Rectal smooth muscle tissue (tissue), 1 donor: ENCODE data around the gene LRRC49.
"Not testable (repeated sequence)": the region's sequence is repeated elsewhere in the genome, so short reads cannot be mapped to it uniquely, and the experiment has no call there.

Source experiments
- H3K27ac ChIP-seq: one replicate; pipeline ENCODE4 v1.7.0; 2013; ENCODE audit warnings: low read depth, low read length, inconsistent platforms
- H3K27me3 ChIP-seq: one replicate; pipeline ENCODE4 v1.7.0; 2013; ENCODE audit warnings: low read length; ENCODE audit not compliant: control insufficient read depth, insufficient read depth
- H3K36me3 ChIP-seq: one replicate; pipeline ENCODE4 v1.7.0; 2013; ENCODE audit warnings: low read length; ENCODE audit not compliant: control insufficient read depth, insufficient read depth
- H3K4me1 ChIP-seq: one replicate; pipeline ENCODE4 v1.7.0; 2013; ENCODE audit warnings: low read length; ENCODE audit not compliant: control insufficient read depth, insufficient read depth
- H3K4me3 ChIP-seq: one replicate; pipeline ENCODE4 v1.7.0; 2013; ENCODE audit warnings: low read length
- H3K9ac ChIP-seq: one replicate; pipeline ENCODE4 v1.7.0; 2013; ENCODE audit warnings: low read length

Gene LRRC49

DNA sequence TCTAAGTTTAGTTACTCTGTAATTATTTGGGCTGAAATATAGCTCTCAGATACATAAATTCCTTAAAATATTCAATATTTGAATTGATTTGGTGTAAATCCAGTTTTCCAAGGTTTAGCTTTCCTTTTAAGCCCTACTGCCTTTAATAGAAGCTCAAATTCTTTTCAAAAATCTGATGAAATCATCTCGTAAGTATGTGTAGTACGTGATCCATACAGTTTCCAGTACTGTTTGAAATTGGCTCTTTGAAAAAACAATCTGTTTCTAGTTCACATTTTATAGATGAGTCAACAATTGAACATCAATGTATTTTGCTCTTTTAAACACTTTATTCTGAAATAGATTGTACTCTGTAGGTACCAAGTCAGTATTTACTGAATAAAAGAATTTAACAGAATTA, 84.2 kb downstream of the LRRC49 start:
- Histone ChIP-seq H3K9ac (no peak overlapping the region), H3K27ac (no peak overlapping the region), H3K27me3 (no peaks in the 10 kb centered on the region), H3K4me3 (no peak overlapping the region), H3K36me3 (no peaks in the 10 kb centered on the region), H3K4me1 (no peaks in the 10 kb centered on the region)

GRCh38 chr15:70995383-70995970, 102.9 kb downstream of the LRRC49 start:
- H3K36me3 ChIP-seq: no peaks in the 10 kb centered on the region
- no peak overlapping the region for H3K27ac ChIP-seq
- H3K4me1 ChIP-seq: no peaks in the 10 kb centered on the region
- no peaks in the 10 kb centered on the region for H3K27me3 ChIP-seq
- no peak overlapping the region for H3K9ac ChIP-seq
- H3K4me3 ChIP-seq: no peak overlapping the region

GRCh38 chr15:70998319-70998718, 105.7 kb downstream of the LRRC49 start:
- H3K9ac ChIP-seq: no peak overlapping the region
- no peaks in the 10 kb centered on the region for H3K27me3 ChIP-seq
- H3K4me3 ChIP-seq: no peak overlapping the region
- no peak overlapping the region for H3K27ac ChIP-seq
- no peaks in the 10 kb centered on the region for H3K36me3 ChIP-seq
- H3K4me1 ChIP-seq: no peaks in the 10 kb centered on the region

- H3K9ac ChIP-seq: no peak overlapping the region
- no peaks in the 10 kb centered on the region for H3K4me1 ChIP-seq
- no peak overlapping the region for H3K27ac ChIP-seq
- no peak overlapping the region for H3K4me3 ChIP-seq
- H3K36me3 ChIP-seq: no peaks in the 10 kb centered on the region
- H3K27me3 ChIP-seq: no peaks in the 10 kb centered on the region
Measured at GRCh38 chr15:71002316-71002715, 109.7 kb downstream of the LRRC49 start.

DNA sequence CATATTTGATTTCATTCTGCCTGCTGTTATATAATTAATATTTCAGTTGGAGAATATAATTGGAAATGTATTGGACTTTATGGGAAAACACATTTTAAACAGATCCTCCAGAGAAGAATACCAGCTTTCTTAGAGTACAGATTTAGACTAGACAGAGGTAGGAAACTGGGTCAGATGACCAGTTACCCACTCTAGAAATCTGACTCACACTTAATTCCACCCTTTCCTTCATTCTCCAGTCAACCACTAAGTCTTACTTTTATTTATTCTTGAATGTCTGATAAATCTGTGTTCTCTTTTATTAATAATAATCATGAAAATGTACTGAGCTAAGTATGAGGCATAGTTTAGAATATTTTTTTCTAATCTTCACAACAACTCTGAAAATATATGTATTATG, 110.7 kb downstream of the LRRC49 start:
- no peak overlapping the region for H3K4me3 ChIP-seq
- no peak overlapping the region for H3K9ac ChIP-seq
- H3K27me3 ChIP-seq: no peaks in the 10 kb centered on the region
- no peaks in the 10 kb centered on the region for H3K36me3 ChIP-seq
- H3K27ac ChIP-seq: no peak overlapping the region
- no peaks in the 10 kb centered on the region for H3K4me1 ChIP-seq

DNA sequence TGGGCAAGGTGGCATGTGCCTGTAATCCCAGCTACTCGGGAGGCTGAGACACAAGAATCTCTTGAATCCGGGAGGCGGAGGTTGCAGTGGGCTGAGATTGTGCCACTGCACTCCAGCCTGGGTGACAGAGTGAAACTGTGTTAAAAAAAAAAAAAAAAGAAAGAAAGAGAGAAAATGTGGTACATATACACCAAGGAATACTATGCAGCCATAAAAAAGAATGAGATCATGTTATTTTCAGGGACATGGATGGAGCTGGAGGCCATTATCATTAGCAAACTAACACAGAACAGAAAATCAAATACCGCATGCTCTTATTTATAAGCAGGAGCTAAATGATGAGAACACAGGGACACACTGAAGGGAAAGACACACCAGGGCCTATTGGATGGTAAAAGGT, 111.9 kb downstream of the LRRC49 start:
- H3K27ac ChIP-seq, H3K4me1 ChIP-seq: not testable (repeated sequence)

GRCh38 chr15:71005895-71006294, 113.3 kb downstream of the LRRC49 start:
- Histone ChIP-seq H3K27ac (no peak overlapping the region), H3K4me1 (no peaks in the 10 kb centered on the region), H3K4me3 (no peak overlapping the region)

More for the DNA sequence above, 111.9 kb downstream of the LRRC49 start:
- not testable (repeated sequence) for H3K9ac ChIP-seq, H3K27me3 ChIP-seq, H3K36me3 ChIP-seq, H3K4me3 ChIP-seq

GRCh38 chr15:71008250-71008870, 115.7 kb downstream of the LRRC49 start:
- Histone ChIP-seq H3K4me3 (no peak overlapping the region), H3K27me3 (no peaks in the 10 kb centered on the region), H3K27ac (no peak overlapping the region), H3K4me1 (no peaks in the 10 kb centered on the region), H3K36me3 (no peaks in the 10 kb centered on the region), H3K9ac (no peak overlapping the region)

More at GRCh38 chr15:71005895-71006294, 113.3 kb downstream of the LRRC49 start:
- H3K27me3 ChIP-seq: no peaks in the 10 kb centered on the region
- H3K36me3 ChIP-seq: no peaks in the 10 kb centered on the region
- no peak overlapping the region for H3K9ac ChIP-seq

GRCh38 chr15:71010472-71010871, 117.8 kb downstream of the LRRC49 start:
- no peak overlapping the region for H3K9ac ChIP-seq
- no peaks in the 10 kb centered on the region for H3K4me1 ChIP-seq
- H3K27me3 ChIP-seq: no peaks in the 10 kb centered on the region
- no peak overlapping the region for H3K4me3 ChIP-seq
- no peak overlapping the region for H3K27ac ChIP-seq
- no peaks in the 10 kb centered on the region for H3K36me3 ChIP-seq

GRCh38 chr15:71010997-71011396, 118.4 kb downstream of the LRRC49 start:
- H3K9ac ChIP-seq: no peak overlapping the region
- H3K27me3 ChIP-seq: no peaks in the 10 kb centered on the region
- no peaks in the 10 kb centered on the region for H3K4me1 ChIP-seq
- no peaks in the 10 kb centered on the region for H3K36me3 ChIP-seq
- H3K27ac ChIP-seq: no peak overlapping the region
- no peak overlapping the region for H3K4me3 ChIP-seq

DNA sequence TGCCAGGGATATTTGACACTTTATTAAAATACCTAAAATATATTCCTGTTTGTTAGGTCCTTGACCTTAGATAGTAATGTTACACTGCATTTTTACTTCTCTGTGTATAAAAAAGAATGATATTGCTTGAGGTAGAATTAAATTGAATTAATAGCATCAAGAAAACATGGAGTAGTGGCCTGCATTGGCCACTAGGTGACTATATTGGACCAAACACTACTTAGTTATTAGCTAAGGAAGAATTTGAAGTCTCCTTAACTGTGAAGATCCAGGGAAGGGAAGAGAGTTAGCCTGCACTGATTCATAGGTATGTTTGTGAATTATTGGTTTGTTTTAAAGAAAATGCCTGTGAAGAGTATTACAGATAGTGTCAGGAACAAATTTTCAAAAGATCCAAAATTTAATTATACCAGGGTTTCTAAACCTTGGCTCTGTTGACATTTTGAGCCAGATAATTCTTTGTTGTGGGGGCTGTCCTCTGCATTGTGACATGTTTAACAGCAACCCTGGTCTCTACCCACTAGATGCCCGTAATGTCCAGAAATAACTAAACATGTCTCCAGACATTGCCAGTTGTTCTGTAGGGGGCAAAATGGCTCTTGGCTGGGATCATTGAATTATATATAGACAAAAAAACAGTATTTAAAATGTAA, 119.0 kb downstream of the LRRC49 start:
- no peaks in the 10 kb centered on the region for H3K36me3 ChIP-seq
- no peaks in the 10 kb centered on the region for H3K4me1 ChIP-seq
- no peak overlapping the region for H3K4me3 ChIP-seq
- no peaks in the 10 kb centered on the region for H3K27me3 ChIP-seq
- H3K27ac ChIP-seq: no peak overlapping the region
- no peak overlapping the region for H3K9ac ChIP-seq

DNA sequence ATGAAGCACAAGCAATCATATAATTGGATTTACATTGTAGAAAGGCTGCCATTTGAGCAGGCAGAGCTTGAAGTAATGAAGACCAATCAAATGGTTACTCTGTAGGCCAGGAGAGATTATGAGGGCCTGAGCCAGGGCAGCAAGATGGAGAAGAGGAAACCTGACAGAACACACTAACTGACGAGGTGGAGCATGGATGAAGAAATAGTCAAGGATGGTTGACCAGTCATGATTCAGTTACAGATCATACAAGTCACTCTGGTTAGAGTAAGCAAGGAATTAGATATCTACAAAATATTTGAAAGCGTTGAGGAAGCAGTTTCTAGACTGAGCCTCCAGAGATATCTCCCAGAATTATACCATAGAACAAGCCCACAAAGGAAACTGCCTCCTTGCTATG, 120.8 kb downstream of the LRRC49 start:
- Histone ChIP-seq H3K4me1 (no peaks in the 10 kb centered on the region), H3K4me3 (no peak overlapping the region), H3K36me3 (no peaks in the 10 kb centered on the region), H3K27me3 (no peaks in the 10 kb centered on the region), H3K27ac (no peak overlapping the region), H3K9ac (no peak overlapping the region)

DNA sequence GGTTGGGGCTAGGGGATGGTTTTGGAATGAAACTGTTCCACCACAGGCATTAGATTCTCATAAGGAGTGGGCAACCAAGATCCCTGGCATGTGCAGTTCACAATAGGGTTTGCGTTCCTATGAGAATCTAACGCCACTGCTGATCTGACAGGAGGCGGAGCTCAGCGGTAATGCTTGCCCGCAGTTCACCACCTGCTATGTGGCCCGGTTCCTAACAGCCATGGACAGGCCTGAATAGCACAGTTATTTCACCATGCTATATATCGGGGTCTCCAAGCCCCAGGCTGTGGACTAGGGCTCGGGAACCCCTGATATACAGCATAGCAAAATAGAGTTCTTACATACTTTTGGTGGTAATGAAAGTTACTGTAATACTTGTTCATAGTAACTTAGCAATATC, 122.7 kb downstream of the LRRC49 start:
- no peak overlapping the region for H3K4me3 ChIP-seq
- no peaks in the 10 kb centered on the region for H3K27me3 ChIP-seq
- H3K36me3 ChIP-seq: no peaks in the 10 kb centered on the region
- no peak overlapping the region for H3K9ac ChIP-seq
- H3K4me1 ChIP-seq: no peaks in the 10 kb centered on the region
- no peak overlapping the region for H3K27ac ChIP-seq
